ENCODE measurements around the gene CD47. TPM values are rescaled to one million over a fixed set of nuclear protein-coding genes. Genes with fewer than 3 reads are reported as not detected.

CD47 gene
- total RNA-seq, 1 experiment from 2014 or later = 63.6 TPM

GRCh38 chr3:108093616-108094015, 2.8 kb upstream of the CD47 start:
- H3K27me3 ChIP-seq (ENCODE audit: low read length) = no peaks in the 10 kb centered on the region
- ChIA-PET CTCF (no interaction called here), POLR2A (ENCODE audit: unreplicated experiment) (no interaction called here)
- BruUV-seq (replicated peaks) = no TSS peak
- no peaks in the 10 kb centered on the region for H4K20me1 ChIP-seq (ENCODE audit: low read length)
- DNase-seq (no peak), ATAC-seq (no peak)
- no peak for TF ChIP-seq EZH2phosphoT487 (IDR thresholded peaks at IDR 0.05; ENCODE audit: borderline replicate concordance, low read length)
- no peak for TF ChIP-seq CTCF (conservative IDR thresholded peaks at IDR 0.05; ENCODE audit: low read depth, low read length)
- TF ChIP-seq EZH2 (IDR thresholded peaks at IDR 0.05; ENCODE audit: low read length, unreplicated experiment) = no peak
- H3K4me2 ChIP-seq (ENCODE audit: low read length) = no peak overlapping the region
- peaks cover 17% of the 10 kb centered on the region for H3K4me1 ChIP-seq (ENCODE audit: insufficient read depth, low read length)
- H3K9me3 ChIP-seq (ENCODE audit: low read length) = no peaks in the 10 kb centered on the region
- H3K9ac ChIP-seq (ENCODE audit: low read length) = no peak overlapping the region
- intact Hi-C loops (cut with micrococcal nuclease) = no loop called here
- H2AFZ ChIP-seq (ENCODE audit: low read length) = no peak overlapping the region
- H3K4me3 ChIP-seq (ENCODE audit: low read length) = no peak overlapping the region
- no peaks in the 10 kb centered on the region for H3K36me3 ChIP-seq (ENCODE audit: low read depth, low read length)
- no peak overlapping the region for H3K27ac ChIP-seq (ENCODE audit: low read length)
- peaks cover 21% of the 10 kb centered on the region for H3K79me2 ChIP-seq (ENCODE audit: low read length)
- no peaks in the 10 kb centered on the region for H3K9me2 ChIP-seq (replicated peaks; ENCODE audit: low read length)
- H3F3A ChIP-seq (ENCODE audit: low read length, unreplicated experiment) = no peaks in the 10 kb centered on the region

DNA sequence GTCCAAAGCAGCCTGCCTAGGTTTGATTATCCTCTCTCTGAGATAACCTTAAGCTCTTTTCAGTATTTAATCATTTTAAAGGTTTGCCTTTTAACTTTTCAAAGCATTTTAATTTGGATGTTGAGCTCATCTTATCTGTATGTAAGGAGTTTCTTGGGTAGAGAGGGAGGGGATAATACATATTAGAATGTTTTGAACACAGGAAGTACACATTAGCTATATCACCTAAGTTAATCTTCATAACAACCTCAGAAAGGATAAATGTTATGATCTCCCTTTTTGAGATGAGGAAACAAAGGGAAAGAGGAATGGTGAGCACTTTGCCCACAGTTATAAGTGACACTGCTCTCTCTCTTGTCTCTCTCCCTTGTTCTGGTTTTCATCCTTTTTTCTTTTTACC, 2.2 kb upstream of the CD47 start:
- H2AFZ ChIP-seq (ENCODE audit: low read length) = no peak overlapping the region
- H3K9me2 ChIP-seq (replicated peaks; ENCODE audit: low read length) = no peaks in the 10 kb centered on the region
- no peak overlapping the region for H3K9ac ChIP-seq (ENCODE audit: low read length)
- H3K4me3 ChIP-seq (ENCODE audit: low read length) = no peak overlapping the region
- POLR2A ChIA-PET (ENCODE audit: unreplicated experiment) = no interaction called here
- no TSS peak for BruUV-seq (replicated peaks)
- H4K20me1 ChIP-seq (ENCODE audit: low read length) = no peaks in the 10 kb centered on the region
- no peaks in the 10 kb centered on the region for H3F3A ChIP-seq (ENCODE audit: low read length, unreplicated experiment)
- H3K9me3 ChIP-seq (ENCODE audit: low read length) = no peaks in the 10 kb centered on the region
- intact Hi-C loops (cut with micrococcal nuclease) = no loop called here
- no peak overlapping the region for H3K4me2 ChIP-seq (ENCODE audit: low read length)
- H3K4me1 ChIP-seq (ENCODE audit: insufficient read depth, low read length) = peaks cover 19% of the 10 kb centered on the region
- CTCF ChIA-PET = no interaction called here
- H3K27ac ChIP-seq (ENCODE audit: low read length) = no peak overlapping the region
- TF ChIP-seq CTCF (conservative IDR thresholded peaks at IDR 0.05; ENCODE audit: low read depth, low read length) = no peak
- TF ChIP-seq EZH2 (IDR thresholded peaks at IDR 0.05; ENCODE audit: low read length, unreplicated experiment) = no peak
- H3K79me2 ChIP-seq (ENCODE audit: low read length) = peaks cover 27% of the 10 kb centered on the region
- H3K27me3 ChIP-seq (ENCODE audit: low read length) = no peaks in the 10 kb centered on the region
- ATAC-seq (no peak), DNase-seq (no peak)
- H3K36me3 ChIP-seq (ENCODE audit: low read depth, low read length) = no peaks in the 10 kb centered on the region

GRCh38 chr3:108092501-108092900, 1.7 kb upstream of the CD47 start:
- Histone ChIP-seq H3K9ac (ENCODE audit: low read length) (no peak overlapping the region), H3K27ac (ENCODE audit: low read length) (no peak overlapping the region), H3K36me3 (ENCODE audit: low read depth, low read length) (no peaks in the 10 kb centered on the region), H3K27me3 (ENCODE audit: low read length) (no peaks in the 10 kb centered on the region), H2AFZ (ENCODE audit: low read length) (no peak overlapping the region), H3K9me3 (ENCODE audit: low read length) (no peaks in the 10 kb centered on the region), H3F3A (ENCODE audit: low read length, unreplicated experiment) (no peaks in the 10 kb centered on the region), H3K9me2 (replicated peaks; ENCODE audit: low read length) (no peaks in the 10 kb centered on the region), H3K79me2 (ENCODE audit: low read length) (peaks cover 32% of the 10 kb centered on the region), H3K4me1 (ENCODE audit: insufficient read depth, low read length) (peaks cover 23% of the 10 kb centered on the region), H3K4me3 (ENCODE audit: low read length) (no peak overlapping the region), H4K20me1 (ENCODE audit: low read length) (no peaks in the 10 kb centered on the region), H3K4me2 (ENCODE audit: low read length) (no peak overlapping the region)
- intact Hi-C loops (cut with micrococcal nuclease) = no loop called here
- no peak for TF ChIP-seq EZH2phosphoT487 (IDR thresholded peaks at IDR 0.05; ENCODE audit: borderline replicate concordance, low read length)
- no peak for TF ChIP-seq CTCF (conservative IDR thresholded peaks at IDR 0.05; ENCODE audit: low read depth, low read length)
- no peak for TF ChIP-seq EZH2 (IDR thresholded peaks at IDR 0.05; ENCODE audit: low read length, unreplicated experiment)
- CTCF ChIA-PET = no interaction called here
- ATAC-seq = no peak
- no peak for DNase-seq
- POLR2A ChIA-PET (ENCODE audit: unreplicated experiment) = no interaction called here
- no TSS peak for BruUV-seq (replicated peaks)

All from PC-3 (cell line).